ENCODE measurements around the gene ATP8B3.

GRCh38 chr19:1756705-1757465 lies 55.2 kb downstream of the ATP8B3 start:
- TF ChIP-seq CTCF (IDR thresholded peaks at IDR 0.05 in 2 of 3, conservative IDR thresholded peaks at IDR 0.05 in 1 of 3; ENCODE audit: control insufficient read depth in 2 of 3, extremely low read depth in 1 of 3, insufficient read depth in 1 of 3, low read depth in 3 of 3, low read length in 3 of 3) (no peak), POLR2A (IDR thresholded peaks at IDR 0.05; ENCODE audit: low read depth, low read length) (no peak), RCOR1 (conservative IDR thresholded peaks at IDR 0.05; ENCODE audit: low read depth, low read length) (no peak), POLR2AphosphoS5 (IDR thresholded peaks at IDR 0.05; ENCODE audit: low read length) (no peak), MAX (IDR thresholded peaks at IDR 0.05; ENCODE audit: low read depth, low read length) (no peak), JUND (IDR thresholded peaks at IDR 0.05; ENCODE audit: low read depth, low read length) (no peak), MEF2A (IDR thresholded peaks at IDR 0.05; ENCODE audit: insufficient read depth, low read depth, low read length) (no peak)

Measured in GM12878 (cell line).